Right kidney (tissue), 9 donors: ENCODE results near the gene SOX4.
"Not testable (repeated sequence)": the region's sequence is repeated elsewhere in the genome, so short reads cannot be mapped to it uniquely, and the experiment has no call there.

Experiments used
- DNase-seq: peaks from one replicate; pipeline ENCODE4 v3.0.0-alpha.2; 2016
- long read RNA-seq, 8 donors: transcript quantifications; one replicate each; lab custom pipeline, GENCODE V29; 2026

The SOX4 gene
- long read RNA-seq, donor 1, full-length matches to known transcripts: 518 of 518 reads
- long read RNA-seq, donor 1, partial matches to known transcripts: 0 of 518 reads
- long read RNA-seq, donor 1, other reads (novel, unspliced or antisense): 0 of 518 reads
- long read RNA-seq, donor 2, full-length matches to known transcripts: 439 of 439 reads
- long read RNA-seq, donor 2, partial matches to known transcripts: 0 of 439 reads
- long read RNA-seq, donor 2, other reads (novel, unspliced or antisense): 0 of 439 reads
- long read RNA-seq, donor 3, full-length matches to known transcripts: 419 of 419 reads
- long read RNA-seq, donor 3, partial matches to known transcripts: 0 of 419 reads
- long read RNA-seq, donor 3, other reads (novel, unspliced or antisense): 0 of 419 reads
- long read RNA-seq, donor 4, full-length matches to known transcripts: 720 of 720 reads
- long read RNA-seq, donor 4, partial matches to known transcripts: 0 of 720 reads
- long read RNA-seq, donor 4, other reads (novel, unspliced or antisense): 0 of 720 reads
- long read RNA-seq, donor 5, full-length matches to known transcripts: 659 of 659 reads
- long read RNA-seq, donor 5, partial matches to known transcripts: 0 of 659 reads
- long read RNA-seq, donor 5, other reads (novel, unspliced or antisense): 0 of 659 reads
- long read RNA-seq, donor 6, full-length matches to known transcripts: 655 of 655 reads
- long read RNA-seq, donor 6, partial matches to known transcripts: 0 of 655 reads
- long read RNA-seq, donor 6, other reads (novel, unspliced or antisense): 0 of 655 reads
- long read RNA-seq, donor 7, full-length matches to known transcripts: 1,234 of 1,234 reads
- long read RNA-seq, donor 7, partial matches to known transcripts: 0 of 1,234 reads
- long read RNA-seq, donor 7, other reads (novel, unspliced or antisense): 0 of 1,234 reads
- long read RNA-seq, donor 8, full-length matches to known transcripts: 737 of 737 reads
- long read RNA-seq, donor 8, partial matches to known transcripts: 0 of 737 reads
- long read RNA-seq, donor 8, other reads (novel, unspliced or antisense): 0 of 737 reads

GRCh38 chr6:21593412-21593926, at the start of gene SOX4:
Gene SOX4 (plus strand): TSS chr6:21593751. CDS start chr6:21594535, 784 bp downstream.
- DNase-seq: peak; percentile 91

DNA sequence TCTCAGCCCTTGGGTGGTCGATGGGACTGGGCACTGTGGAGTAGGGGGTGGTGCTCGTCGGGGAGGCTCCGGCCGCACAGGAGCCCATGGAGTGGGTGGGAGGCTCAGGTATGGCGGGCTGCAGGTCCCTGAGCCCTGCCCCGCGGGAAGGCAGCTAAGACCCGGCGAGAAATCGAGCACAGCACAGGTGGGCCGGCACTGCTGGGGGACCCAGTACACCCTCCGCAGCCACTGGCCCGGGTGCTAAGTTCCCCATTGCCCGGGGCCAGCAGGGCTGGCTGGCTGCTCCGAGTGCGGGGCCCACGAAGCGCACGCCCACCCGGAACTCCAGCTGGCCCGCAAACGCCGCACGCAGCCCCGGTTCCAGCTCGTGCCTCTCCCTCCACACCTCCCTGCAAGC, 41.3 kb upstream of the SOX4 start:
- not testable (repeated sequence) for DNase-seq

DNA sequence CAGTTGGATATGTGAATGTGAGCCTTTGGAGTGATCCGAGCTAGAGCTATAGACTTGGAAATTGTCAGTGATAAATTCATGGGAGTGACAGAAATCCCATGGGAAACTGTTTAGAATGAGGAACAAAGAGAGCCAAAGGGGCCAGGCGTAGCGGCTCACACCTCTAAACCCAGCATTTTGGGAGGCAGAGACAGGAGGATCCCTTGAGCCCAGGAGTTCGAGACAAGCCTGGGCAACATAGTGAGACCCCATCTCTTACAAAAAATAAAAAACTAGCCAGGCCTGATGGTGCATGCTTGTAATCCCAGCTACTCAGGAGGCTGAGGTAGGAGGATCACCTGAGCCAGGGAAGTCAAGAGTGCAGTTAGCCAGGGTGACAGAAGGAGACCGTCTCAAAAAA, 39.3 kb upstream of the SOX4 start:
- DNase-seq: no peak

DNA sequence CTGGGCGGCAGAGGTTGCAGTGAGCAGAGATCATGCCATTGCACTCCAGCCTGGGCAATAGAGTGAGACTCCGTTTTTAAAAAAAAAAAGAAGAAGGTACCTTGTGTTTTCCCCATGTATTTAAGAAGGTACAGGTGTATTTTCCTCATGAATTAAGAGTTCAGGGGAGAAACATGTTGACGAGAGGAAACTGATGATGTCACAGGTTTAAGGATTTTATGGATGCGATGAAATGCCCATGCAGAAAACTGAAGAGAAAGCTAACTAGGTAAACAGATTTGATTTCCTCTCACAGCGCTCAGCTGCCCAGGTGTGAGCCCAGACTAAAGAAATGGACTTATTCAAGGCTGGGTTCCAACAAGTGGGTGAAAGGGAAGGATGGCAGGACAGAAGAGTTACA, 38.4 kb upstream of the SOX4 start:
- no peak for DNase-seq

DNA sequence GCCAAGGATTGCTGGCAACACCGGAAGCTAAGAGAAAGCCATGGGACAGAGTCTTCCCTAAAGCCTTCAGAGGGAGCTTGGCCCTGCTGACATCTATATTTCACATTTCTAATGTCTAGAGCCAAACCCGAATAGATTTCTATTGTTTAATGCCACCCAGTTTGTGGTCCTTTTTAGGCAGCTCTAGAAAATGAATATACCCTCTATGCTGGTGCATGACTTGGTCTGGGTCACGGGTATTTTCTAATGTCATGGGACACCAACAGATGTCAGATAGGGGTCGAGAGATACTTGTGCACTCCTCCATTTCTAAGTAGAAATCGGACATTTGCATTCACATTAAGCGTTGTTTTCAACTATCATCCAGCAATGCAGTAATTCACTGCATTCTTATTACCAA, 37.0 kb upstream of the SOX4 start:
- DNase-seq: no peak

GRCh38 chr6:21556968-21557721, 36.4 kb upstream of the SOX4 start:
- no peak for DNase-seq

- DNase-seq: no peak
These were observed 34.3 kb upstream of the SOX4 start for GRCh38 chr6:21559238-21559637.

DNA sequence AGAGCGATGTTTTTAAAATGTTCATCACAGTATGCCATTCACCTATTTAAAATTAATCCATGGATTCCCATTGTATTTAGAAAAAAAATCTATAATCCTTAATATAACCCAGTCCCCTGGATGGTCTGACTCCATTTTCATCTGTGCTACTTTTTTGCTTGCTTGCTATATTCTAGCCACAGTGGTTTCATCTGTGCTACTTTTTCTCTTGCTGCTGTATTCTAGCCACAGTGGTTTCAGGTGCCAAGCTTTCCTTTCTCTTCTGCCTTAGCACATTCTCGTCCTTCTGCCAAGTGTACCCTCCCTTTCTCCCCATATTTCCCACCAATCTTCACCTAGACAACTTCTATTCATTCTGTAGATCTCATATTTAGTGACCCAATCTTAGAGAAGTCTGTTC, 33.3 kb upstream of the SOX4 start:
- no peak for DNase-seq

DNA sequence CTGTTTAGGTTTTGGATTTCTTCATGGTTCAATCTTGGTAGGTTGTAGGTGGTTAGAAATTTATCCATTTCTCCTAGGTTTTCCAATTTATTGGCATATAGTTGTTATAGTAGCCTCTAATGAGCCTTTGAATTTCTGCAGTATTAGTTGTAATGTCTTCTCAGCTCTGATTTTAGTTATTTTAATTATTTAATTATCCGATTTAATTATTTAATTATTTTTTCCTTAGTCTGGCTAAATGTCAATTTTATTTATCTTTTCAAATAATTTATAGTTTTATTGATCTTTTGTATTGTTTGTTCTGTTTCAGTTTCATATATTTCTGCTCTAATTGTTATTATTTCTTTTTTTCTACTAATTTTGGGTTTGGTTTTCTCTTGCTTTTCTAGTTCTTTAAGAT, 28.1 kb upstream of the SOX4 start:
- no peak for DNase-seq

DNA sequence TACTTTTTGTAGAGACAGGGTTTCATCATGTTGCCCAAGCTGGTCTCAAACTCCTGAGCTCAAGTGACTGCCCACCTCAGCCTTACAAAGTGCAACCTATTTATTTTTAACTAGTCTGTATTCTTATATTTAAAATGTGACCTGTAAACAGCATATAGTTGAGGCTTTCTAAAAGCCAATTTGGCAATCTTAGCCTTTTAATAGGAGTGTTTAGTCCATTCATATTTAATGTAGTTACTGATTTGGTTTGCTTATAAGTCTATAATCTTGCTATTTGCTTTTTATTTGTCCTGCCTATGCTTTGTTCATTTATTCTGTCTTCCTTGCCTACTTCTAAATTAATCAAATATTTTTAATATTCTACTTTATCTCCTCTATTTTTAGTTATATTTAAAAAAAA, 15.0 kb upstream of the SOX4 start:
- no peak for DNase-seq

DNA sequence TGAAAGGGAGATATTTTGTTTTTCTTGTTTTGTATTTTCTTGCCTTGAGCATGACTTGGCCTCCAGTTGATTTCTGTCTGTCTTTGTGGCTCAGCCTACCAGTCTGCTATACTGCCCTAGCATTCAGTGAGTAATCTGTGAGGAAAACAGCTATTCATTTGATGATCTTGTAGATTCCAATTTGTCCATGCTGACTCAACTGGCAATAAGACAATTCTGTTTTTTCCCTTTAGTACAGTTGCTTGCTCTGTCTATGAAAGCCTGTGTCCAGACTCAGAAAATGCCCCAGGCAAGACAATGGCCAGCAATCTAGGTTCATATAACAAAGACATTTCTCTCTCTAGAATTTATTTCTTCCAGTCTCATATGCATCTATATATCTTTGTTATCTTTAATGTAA, 10.9 kb upstream of the SOX4 start:
- no peak for DNase-seq

- DNase-seq: no peak
These were observed 7.3 kb upstream of the SOX4 start for GRCh38 chr6:21586300-21586699.

- DNase-seq: no peak
These were observed 6.8 kb upstream of the SOX4 start for GRCh38 chr6:21586740-21587178.

DNA sequence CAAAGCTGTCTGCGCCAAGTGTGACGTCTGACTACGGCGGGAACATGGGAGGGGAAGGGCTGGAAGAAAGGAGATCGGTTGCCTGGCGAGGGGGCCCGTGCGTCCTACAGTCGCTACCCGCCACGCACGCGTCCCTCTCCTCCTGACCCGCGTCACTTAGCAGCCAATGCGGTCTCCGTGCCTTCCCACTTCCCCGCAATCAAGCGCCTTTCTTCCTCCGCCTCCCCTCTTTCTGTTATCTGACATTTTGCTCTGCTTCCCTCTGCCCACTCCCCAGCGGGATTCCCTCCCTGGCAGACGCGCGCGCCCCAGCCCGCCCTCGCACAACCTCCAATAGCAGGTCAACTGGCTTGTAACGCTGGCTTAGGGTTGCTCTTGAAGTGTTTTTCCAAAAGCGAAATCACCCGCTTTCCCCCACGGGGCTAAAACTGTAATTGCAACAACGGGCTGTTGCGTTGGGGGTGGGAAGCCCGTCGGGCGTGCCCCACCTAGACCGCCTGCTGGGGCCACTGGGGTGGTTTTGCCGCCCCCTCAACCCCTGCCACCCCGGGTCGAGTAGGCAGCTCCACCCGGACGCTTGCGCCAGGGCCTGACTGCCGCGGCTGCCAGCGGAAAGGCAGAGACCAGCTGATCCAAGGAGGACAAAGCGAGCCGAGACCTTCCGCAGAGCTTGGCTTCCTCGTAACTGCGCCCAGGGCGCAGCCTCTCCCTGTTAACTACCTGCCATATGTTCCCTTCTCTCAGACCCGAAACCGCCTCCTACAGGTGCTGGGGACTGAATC, 6.2 kb upstream of the SOX4 start:
- DNase-seq: peak; percentile 95

DNA sequence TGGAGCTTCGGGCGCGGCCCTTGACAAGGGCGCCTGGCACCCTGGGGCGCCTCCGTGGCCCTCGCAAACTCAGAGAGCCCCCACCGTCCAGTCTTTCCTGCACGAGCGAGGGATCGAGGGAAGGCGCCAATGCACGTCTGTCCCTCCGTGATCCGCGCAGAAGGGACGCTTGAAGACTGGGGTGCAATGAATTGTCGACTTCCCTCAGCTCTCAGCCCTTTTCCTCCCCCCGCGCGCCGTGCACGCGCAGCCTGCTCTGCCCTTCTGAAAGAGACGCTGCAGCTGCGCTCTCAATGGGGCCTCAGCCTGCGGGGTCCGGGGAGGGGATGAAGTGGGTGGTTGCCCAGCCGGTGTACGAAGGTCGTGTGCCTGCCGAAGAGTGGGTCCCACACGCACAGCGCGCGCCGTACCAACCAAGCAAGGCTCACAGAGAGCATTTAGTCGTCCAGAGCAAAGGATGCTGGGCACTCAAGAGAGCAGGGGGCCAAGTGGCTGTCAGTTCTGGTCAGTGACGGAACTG, 5.5 kb upstream of the SOX4 start:
- peak; percentile 98 for DNase-seq

GRCh38 chr6:21588481-21589351, 4.8 kb upstream of the SOX4 start:
- DNase-seq: peak; percentile 98

GRCh38 chr6:21589352-21590345, 3.9 kb upstream of the SOX4 start:
- no peak for DNase-seq

DNA sequence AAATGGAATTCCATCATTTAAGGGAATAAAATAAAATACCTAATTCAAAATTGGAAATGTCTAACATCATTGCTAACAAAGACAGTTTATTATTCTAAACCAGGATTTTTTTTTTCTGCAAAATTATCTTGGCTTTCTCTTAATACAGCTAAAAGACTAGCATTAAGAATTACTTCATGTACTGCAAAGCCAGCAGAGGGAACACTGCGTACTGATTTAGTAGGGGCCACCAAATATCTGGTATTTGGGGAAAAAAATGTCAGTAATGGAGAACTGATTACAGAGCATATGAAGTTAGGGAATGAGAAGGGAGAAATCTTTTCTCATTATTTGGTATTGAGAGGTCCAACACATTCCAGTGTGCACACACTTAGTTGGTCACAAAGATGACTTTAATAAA, 3.2 kb upstream of the SOX4 start:
- DNase-seq: no peak

DNA sequence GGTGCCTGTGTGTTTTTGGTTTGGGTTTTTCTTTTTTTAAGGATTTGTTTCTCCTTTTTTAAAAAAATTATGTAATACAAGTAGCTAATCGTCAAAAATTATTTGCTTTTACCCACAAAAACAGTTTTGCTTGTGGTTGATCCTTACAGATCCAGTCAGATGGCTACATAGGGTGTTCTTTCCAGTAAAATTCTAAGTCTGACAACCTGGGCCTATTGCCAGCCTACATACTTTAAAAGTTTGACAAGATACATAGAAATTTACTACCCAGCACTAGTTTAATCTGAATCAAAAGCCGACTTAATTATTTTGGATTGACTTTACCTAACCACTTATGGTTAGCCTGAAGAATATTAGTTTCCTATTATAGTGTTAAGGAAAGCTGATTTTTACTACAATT, 2.1 kb upstream of the SOX4 start:
- no peak for DNase-seq
